Gastrocnemius medialis (tissue), 4 donors: ENCODE data around the gene HMG20A. TPM values are rescaled to one million over a fixed set of nuclear protein-coding genes. Genes with fewer than 3 reads are reported as not detected.

Experiments used
- ATAC-seq, 2 donors: fragments of 150-250 bp; one replicate each; pipeline ENCODE4 v1.9.1; 2016
- DNase-seq, 2 donors: peaks; one replicate each; pipeline ENCODE4 v3.0.0-alpha.2; 2019
- H3K27ac ChIP-seq, 4 donors: fragments of 200-600 bp; sonication (generic); 1 replicate in 1 of 4; 2 replicates in 3 of 4; pipeline ENCODE4 v1.5.1; 2016 to 2018; ENCODE audit warnings: mild to moderate bottlenecking in 2 of 4, moderate library complexity in 1 of 4
- H3K27me3 ChIP-seq, 3 donors: fragments of 200-600 bp; sonication (generic) in 2 of 3; 1 replicate in 1 of 3; 2 replicates in 2 of 3; pipeline versions ENCODE4 v1.5.1 to v1.6.0; 2016 to 2019; ENCODE audit warnings: mild to moderate bottlenecking in 1 of 3, moderate library complexity in 1 of 3
- H3K36me3 ChIP-seq, 2 donors: fragments of 200-600 bp; sonication (generic) in 1 of 2; one replicate each; pipeline ENCODE4 v1.5.1; 2017 to 2018
- H3K4me1 ChIP-seq, 2 donors: fragments of 200-600 bp; sonication (generic) in 1 of 2; one replicate each; pipeline ENCODE4 v1.5.1; 2016 to 2017; ENCODE audit warnings: mild to moderate bottlenecking in 2 of 2
- H3K4me3 ChIP-seq, 4 donors: fragments of 200-600 bp; sonication (generic) in 3 of 4; 1 replicate in 1 of 4; 2 replicates in 3 of 4; pipeline ENCODE4 v1.5.1; 2016 to 2019; ENCODE audit warnings: mild to moderate bottlenecking in 2 of 4
- H3K9me3 ChIP-seq, 3 donors: fragments of 200-600 bp; sonication (generic) in 2 of 3; 1 replicate in 1 of 3; 2 replicates in 2 of 3; pipeline ENCODE4 v1.5.1; 2016 to 2019
- POLR2A ChIP-seq, 2 donors: fragments of 450-650 bp; IDR thresholded peaks; one replicate each; pipeline ENCODE4 v1.6.1; 2017; ENCODE audit warnings: antibody characterized with exemption in 2 of 2, mild to moderate bottlenecking in 2 of 2, moderate library complexity in 2 of 2
- in situ Hi-C, 4 donors: fragments of 200-750 bp; cut with MboI; loops; one replicate each; pipeline versions ENCODE4 v1.15.0 to v1.8.0; 2017; ENCODE audit warnings: low sequenced_read_pairs in 4 of 4
- intact Hi-C: fragments of 100-400 bp; cut with DNase I; formaldehyde crosslinking; loops from one replicate; pipeline ENCODE4 v1.15.1; 2023; ENCODE audit warnings: low total_unique reads
- total RNA-seq, 4 donors: library from RNA; depleted of rRNA; stranded (reverse); fragments of >200 nt; gene quantifications; one replicate each; pipeline versions ENCODE4 v1.1.0 to v1.2.3, GENCODE V29; 2016
- TF ChIP-seq, protein P1 (sequence below), 5 experiments: fragments of 450-650 bp in 3 of 5; fragments of 200-600 bp in 2 of 5; sonication (generic) in 2 of 5; IDR thresholded peaks in 4 of 5; conservative IDR thresholded peaks in 1 of 5; 1 replicate in 4 of 5; 2 replicates in 1 of 5; pipeline ENCODE4 v1.5.1; 2016 to 2019; ENCODE audit warnings: antibody characterized with exemption in 5 of 5, mild to moderate bottlenecking in 3 of 5, moderate library complexity in 3 of 5

Gene HMG20A
- total RNA-seq, 4 donors from 2014 or later: 17.7 to 39.6 (median 29.9) TPM

DNA sequence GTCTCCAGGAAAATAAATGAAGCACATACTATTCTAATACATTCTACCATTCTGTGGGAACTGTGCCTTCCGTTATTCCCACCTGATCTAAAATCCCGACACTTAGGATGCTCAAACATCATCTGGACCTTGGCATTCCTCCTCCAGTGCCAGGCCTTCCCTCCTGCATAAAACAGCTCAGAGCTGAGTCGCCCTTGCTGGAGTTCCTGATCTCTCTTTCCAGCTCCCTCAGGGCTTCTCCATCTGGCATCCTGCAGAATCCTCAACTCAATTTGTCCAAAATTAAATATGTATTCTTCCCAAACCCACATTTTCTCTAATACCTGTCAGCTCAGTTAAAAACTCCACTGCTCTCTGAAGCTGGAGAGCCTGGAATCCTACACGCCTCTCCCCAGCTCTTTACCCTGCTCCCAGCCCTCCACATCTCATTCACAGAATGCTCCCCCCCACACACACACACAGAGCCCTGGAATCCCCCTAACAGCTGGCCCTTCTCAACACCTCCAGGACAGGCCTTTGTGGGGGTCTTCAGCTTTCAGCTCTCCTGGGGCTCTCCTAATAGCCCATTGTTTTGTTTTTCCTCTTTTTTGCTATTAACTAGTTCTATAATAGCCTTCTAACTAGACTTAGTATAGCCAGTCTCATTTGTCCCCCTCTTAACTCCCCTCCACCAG is 78.5 kb downstream of the HMG20A start:
- TF ChIP-seq POLR2A (IDR thresholded peaks at IDR 0.05): no peak
- TF ChIP-seq, protein P1, sequence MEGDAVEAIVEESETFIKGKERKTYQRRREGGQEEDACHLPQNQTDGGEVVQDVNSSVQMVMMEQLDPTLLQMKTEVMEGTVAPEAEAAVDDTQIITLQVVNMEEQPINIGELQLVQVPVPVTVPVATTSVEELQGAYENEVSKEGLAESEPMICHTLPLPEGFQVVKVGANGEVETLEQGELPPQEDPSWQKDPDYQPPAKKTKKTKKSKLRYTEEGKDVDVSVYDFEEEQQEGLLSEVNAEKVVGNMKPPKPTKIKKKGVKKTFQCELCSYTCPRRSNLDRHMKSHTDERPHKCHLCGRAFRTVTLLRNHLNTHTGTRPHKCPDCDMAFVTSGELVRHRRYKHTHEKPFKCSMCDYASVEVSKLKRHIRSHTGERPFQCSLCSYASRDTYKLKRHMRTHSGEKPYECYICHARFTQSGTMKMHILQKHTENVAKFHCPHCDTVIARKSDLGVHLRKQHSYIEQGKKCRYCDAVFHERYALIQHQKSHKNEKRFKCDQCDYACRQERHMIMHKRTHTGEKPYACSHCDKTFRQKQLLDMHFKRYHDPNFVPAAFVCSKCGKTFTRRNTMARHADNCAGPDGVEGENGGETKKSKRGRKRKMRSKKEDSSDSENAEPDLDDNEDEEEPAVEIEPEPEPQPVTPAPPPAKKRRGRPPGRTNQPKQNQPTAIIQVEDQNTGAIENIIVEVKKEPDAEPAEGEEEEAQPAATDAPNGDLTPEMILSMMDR (IDR thresholded peaks at IDR 0.05 in 4 of 5, conservative IDR thresholded peaks at IDR 0.05 in 1 of 5): no peak
- Histone ChIP-seq H3K27ac (peak overlapping the region in 3 of 4 donors; percentile 66 to 82 (median 71)), H3K9me3 (no peaks in the 10 kb centered on the region), H3K4me1 (peaks cover 43 to 48% of the 10 kb centered on the region in 2 donors), H3K4me3 (no peak overlapping the region), H3K27me3 (no peaks in the 10 kb centered on the region), H3K36me3 (no peaks in the 10 kb centered on the region)
- intact Hi-C loops (loop anchor here (10.0 kb wide), 1 partner anchor 314 kb away; no protein-coding TSS in a partner anchor), in situ Hi-C loops (no loop called here)
- ATAC-seq: no peak
- DNase-seq: no peak

DNA sequence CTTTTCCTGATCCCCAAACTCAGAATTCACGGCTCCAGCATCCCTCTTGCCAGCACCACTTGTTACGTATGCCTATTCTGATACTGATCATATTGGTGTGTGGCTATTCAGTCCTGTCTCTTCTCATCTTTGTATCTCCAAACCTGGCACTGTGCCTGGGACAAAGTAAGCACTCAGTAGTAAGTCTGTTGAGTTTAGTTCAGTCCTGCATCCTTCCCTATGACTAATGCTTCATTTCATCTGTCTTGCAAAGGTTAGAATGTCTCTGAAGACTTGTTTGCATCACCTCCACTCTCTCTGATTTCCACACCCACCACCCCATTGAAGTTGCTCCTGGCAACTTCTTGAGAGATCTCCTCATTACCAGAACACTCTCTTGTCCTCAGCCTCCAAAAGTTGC is 80.3 kb downstream of the HMG20A start:
- in situ Hi-C loops (no loop called here), intact Hi-C loops (no loop called here)
- DNase-seq (no peak), ATAC-seq (no peak)
- H3K4me3 ChIP-seq: no peak overlapping the region
- no peak overlapping the region for H3K27ac ChIP-seq
- no peaks in the 10 kb centered on the region for H3K36me3 ChIP-seq
- TF ChIP-seq, protein P1 (IDR thresholded peaks at IDR 0.05 in 4 of 5, conservative IDR thresholded peaks at IDR 0.05 in 1 of 5): no peak
- no peak for TF ChIP-seq POLR2A (IDR thresholded peaks at IDR 0.05)
- peaks cover 47 to 56% of the 10 kb centered on the region in 2 donors for H3K4me1 ChIP-seq
- no peaks in the 10 kb centered on the region for H3K27me3 ChIP-seq
- H3K9me3 ChIP-seq: no peaks in the 10 kb centered on the region

DNA sequence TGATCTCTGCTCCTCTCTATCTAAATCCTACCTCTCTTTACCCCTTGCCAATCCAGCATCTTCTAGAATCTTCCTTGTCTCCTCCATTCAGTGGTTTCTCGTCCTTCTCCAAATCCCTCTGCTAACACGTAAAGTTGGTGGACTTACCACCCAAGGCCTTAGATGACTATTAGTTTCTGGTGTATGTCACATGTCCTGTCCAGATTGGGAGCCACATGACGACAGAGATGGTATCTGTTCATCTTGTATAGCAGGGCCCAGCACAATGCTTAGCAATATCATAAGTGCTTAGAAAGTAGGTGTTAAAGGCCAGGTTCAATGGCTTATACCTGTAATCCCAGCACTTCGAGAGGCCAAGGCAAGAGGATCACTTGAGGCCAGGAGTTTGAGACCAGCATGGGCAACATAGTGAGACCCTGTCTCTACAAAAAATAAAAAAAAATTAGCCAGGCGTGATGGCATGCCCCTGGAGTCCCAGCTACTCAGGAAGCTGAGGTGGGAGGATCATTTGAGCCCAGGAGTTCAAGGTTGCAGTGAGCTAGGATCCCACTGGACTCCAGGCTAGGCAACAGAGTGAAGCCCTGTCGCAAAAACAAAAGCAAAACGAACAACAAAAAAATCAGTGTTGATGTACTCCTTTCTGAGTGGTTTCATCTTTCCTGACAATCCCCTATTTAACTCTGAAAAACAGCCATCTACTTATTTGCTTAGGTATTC is 81.8 kb downstream of the HMG20A start:
- Histone ChIP-seq H3K4me1 (peaks cover 47 to 56% of the 10 kb centered on the region in 2 donors), H3K27me3 (no peaks in the 10 kb centered on the region), H3K36me3 (no peaks in the 10 kb centered on the region), H3K9me3 (no peaks in the 10 kb centered on the region), H3K4me3 (no peak overlapping the region), H3K27ac (no peak overlapping the region)
- DNase-seq (no peak), ATAC-seq (no peak)
- in situ Hi-C loops: no loop called here
- intact Hi-C loops: no loop called here
- no peak for TF ChIP-seq POLR2A (IDR thresholded peaks at IDR 0.05)
- TF ChIP-seq, protein P1 (IDR thresholded peaks at IDR 0.05 in 4 of 5, conservative IDR thresholded peaks at IDR 0.05 in 1 of 5): no peak

DNA sequence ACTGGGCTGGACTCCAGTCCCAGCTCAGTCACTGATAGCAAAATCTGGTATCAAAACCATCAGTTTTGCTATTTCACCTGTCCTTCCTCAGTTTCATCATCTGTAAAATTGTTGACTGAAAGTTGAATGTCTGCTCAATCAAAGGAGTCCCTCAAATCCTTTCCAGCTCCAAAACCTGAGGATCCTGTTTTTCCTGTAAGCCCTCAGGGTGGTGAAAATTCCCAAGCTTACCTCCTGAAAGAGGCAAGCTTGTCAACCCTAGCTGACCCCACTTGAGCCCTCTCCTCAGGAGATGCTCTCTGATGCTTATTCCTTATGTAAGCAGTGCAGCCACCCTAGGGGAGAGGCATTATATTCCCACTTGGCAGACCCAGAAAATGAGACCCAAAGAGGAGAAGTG is 82.6 kb downstream of the HMG20A start:
- TF ChIP-seq, protein P1 (IDR thresholded peaks at IDR 0.05 in 4 of 5, conservative IDR thresholded peaks at IDR 0.05 in 1 of 5): no peak
- no peak for TF ChIP-seq POLR2A (IDR thresholded peaks at IDR 0.05)
- DNase-seq: no peak
- no peak for ATAC-seq
- H3K27ac ChIP-seq: no peak overlapping the region
- no peaks in the 10 kb centered on the region for H3K27me3 ChIP-seq
- H3K9me3 ChIP-seq: no peaks in the 10 kb centered on the region
- no peak overlapping the region for H3K4me3 ChIP-seq
- H3K36me3 ChIP-seq: no peaks in the 10 kb centered on the region
- peaks cover 47 to 56% of the 10 kb centered on the region in 2 donors for H3K4me1 ChIP-seq
- in situ Hi-C loops (no loop called here), intact Hi-C loops (no loop called here)
